ENCODE results near the gene CEP43.

The CEP43 gene

DNA sequence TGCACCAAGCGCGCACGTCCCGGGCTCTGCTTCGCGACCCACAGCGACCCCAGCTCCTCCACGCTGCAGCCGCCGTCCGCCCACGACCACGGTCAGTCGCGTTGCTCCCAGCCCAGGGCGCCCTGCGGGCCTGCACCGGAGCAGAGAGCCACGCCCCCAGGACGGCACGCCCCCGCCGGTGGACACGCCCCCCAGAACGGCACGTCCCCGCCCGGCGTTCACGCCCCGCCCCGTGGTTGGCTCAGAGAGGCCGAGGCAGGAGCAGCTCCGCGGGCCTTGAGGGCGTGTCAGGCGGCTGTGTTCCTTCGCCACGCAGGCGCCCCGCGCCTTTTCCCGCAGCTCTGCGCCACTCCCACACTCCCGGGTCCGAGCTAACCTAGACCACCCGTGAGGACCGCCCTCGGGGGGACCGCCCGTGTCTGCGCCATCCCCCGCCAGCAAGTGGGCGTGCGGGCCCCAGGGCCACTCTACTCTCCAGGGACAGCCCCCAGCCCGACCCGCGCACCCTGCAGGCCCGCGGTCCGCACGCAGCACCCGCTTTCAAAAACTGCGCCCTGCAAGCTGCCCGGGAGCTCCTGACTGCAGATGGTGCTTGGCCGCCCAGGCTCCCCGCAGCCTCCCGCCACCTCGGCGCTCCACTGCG, 42.6 kb upstream of the CEP43 start, which contains the start of gene RNASET2:
TSS of gene RNASET2 (minus strand) at position 107 of the 643 bp plus-strand sequence. CDS start 368 bp downstream, outside the sequence.
- H2BK12ac ChIP-seq (ENCODE audit: low read length in 2 of 2), result peak within 1 kb of the TSS; percentile 6 to 83
- H3K4me3 ChIP-seq (ENCODE audit: insufficient read depth in 1 of 2, low read depth in 1 of 2, low read length in 2 of 2), result peak within 1 kb of the TSS; percentile 85 to 97
- H4K91ac ChIP-seq (ENCODE audit: low read length), result peak within 1 kb of the TSS; percentile 74
- peak within 1 kb of the TSS; percentile 70 for H4K8ac ChIP-seq (ENCODE audit: low read length)
- H2AK5ac ChIP-seq (ENCODE audit: low read length, severe bottlenecking), result peak within 1 kb of the TSS; percentile 53
- peak within 1 kb of the TSS in 1 of 2 experiments; percentile 67 for H3K23ac ChIP-seq (ENCODE audit: low read length in 2 of 2)
- peak within 1 kb of the TSS; percentile 90 to 91 for H3K4ac ChIP-seq (ENCODE audit: low read depth in 1 of 2, low read length in 2 of 2)
- peaks cover 0 to 10% of the 10 kb centered on the region in 2 experiments for H3K36me3 ChIP-seq (ENCODE audit: control insufficient read depth in 1 of 2, insufficient read depth in 2 of 2, low read depth in 1 of 2, low read length in 2 of 2)
- H3K18ac ChIP-seq (ENCODE audit: low read depth in 1 of 2, low read length in 2 of 2), result peak within 1 kb of the TSS; percentile 87 to 89
- peak within 1 kb of the TSS; percentile 90 for H2AFZ ChIP-seq (ENCODE audit: low read depth, low read length)
- peaks cover 15% of the 10 kb centered on the region for H3K79me1 ChIP-seq (replicated peaks; ENCODE audit: low read length, poor library complexity, severe bottlenecking)
- peak within 1 kb of the TSS; percentile 78 for H3K4me2 ChIP-seq (ENCODE audit: low read length, poor library complexity, severe bottlenecking)
- peak within 1 kb of the TSS; percentile 85 for H2BK5ac ChIP-seq (ENCODE audit: low read depth, low read length, poor library complexity, severe bottlenecking)
- H3K9ac ChIP-seq (ENCODE audit: low read length), result peak within 1 kb of the TSS; percentile 85
- WGBS, result 1% methylated on average over 61 of the region's 71 CpGs
- no peaks in the 10 kb centered on the region for H3K9me3 ChIP-seq (ENCODE audit: control insufficient read depth, low read length)
- H3K27me3 ChIP-seq (ENCODE audit: control insufficient read depth in 1 of 2, insufficient read depth in 1 of 2, low read length in 2 of 2), result no peaks in the 10 kb centered on the region
- DNase-seq, result peak; percentile 89
- H3K4me1 ChIP-seq (ENCODE audit: control insufficient read depth, insufficient read depth, low read depth, low read length), result peaks cover 26% of the 10 kb centered on the region
- peak within 1 kb of the TSS; percentile 38 for H2BK15ac ChIP-seq (ENCODE audit: low read depth, poor library complexity, severe bottlenecking)
- H3K14ac ChIP-seq (ENCODE audit: low read length in 2 of 2), result peak within 1 kb of the TSS in 1 of 2 experiments; percentile 93
- peak within 1 kb of the TSS; percentile 86 for H2BK120ac ChIP-seq (ENCODE audit: low read depth, low read length)
- H3K27ac ChIP-seq (ENCODE audit: low read length, poor library complexity, severe bottlenecking), result peak within 1 kb of the TSS; percentile 82

- peak overlapping the region; percentile 86 for H2BK120ac ChIP-seq (ENCODE audit: low read depth, low read length)
Observed at GRCh38 chr6:166957087-166957804, 42.0 kb upstream of the CEP43 start.

GRCh38 chr6:166957805-166958076, 41.5 kb upstream of the CEP43 start:
- Histone ChIP-seq H3K14ac (ENCODE audit: low read length in 2 of 2) (no peak overlapping the region), H2AFZ (ENCODE audit: low read depth, low read length) (no peak overlapping the region), H3K36me3 (ENCODE audit: control insufficient read depth in 1 of 2, insufficient read depth in 2 of 2, low read depth in 1 of 2, low read length in 2 of 2) (no peaks in the 10 kb centered on the region), H3K18ac (ENCODE audit: low read depth in 1 of 2, low read length in 2 of 2) (peak overlapping the region in 1 of 2 experiments; percentile 70), H2BK12ac (ENCODE audit: low read length in 2 of 2) (peak overlapping the region in 1 of 2 experiments; percentile 77), H2BK15ac (ENCODE audit: low read depth, poor library complexity, severe bottlenecking) (no peak overlapping the region), H3K4me3 (ENCODE audit: insufficient read depth in 1 of 2, low read depth in 1 of 2, low read length in 2 of 2) (no peak overlapping the region), H3K27ac (ENCODE audit: low read length, poor library complexity, severe bottlenecking) (peak overlapping the region; percentile 82), H3K4ac (ENCODE audit: low read depth in 1 of 2, low read length in 2 of 2) (no peak overlapping the region), H2BK5ac (ENCODE audit: low read depth, low read length, poor library complexity, severe bottlenecking) (peak overlapping the region; percentile 58), H2AK5ac (ENCODE audit: low read length, severe bottlenecking) (peak overlapping the region; percentile 53), H3K4me1 (ENCODE audit: control insufficient read depth, insufficient read depth, low read depth, low read length) (peaks cover 26% of the 10 kb centered on the region), H3K9ac (ENCODE audit: low read length) (no peak overlapping the region), H4K91ac (ENCODE audit: low read length) (no peak overlapping the region), H2BK120ac (ENCODE audit: low read depth, low read length) (peak overlapping the region; percentile 50), H3K27me3 (ENCODE audit: control insufficient read depth in 1 of 2, insufficient read depth in 1 of 2, low read length in 2 of 2) (no peaks in the 10 kb centered on the region), H4K8ac (ENCODE audit: low read length) (no peak overlapping the region), H3K23ac (ENCODE audit: low read length in 2 of 2) (no peak overlapping the region), H3K79me1 (replicated peaks; ENCODE audit: low read length, poor library complexity, severe bottlenecking) (peaks cover 12% of the 10 kb centered on the region), H3K9me3 (ENCODE audit: control insufficient read depth, low read length) (no peaks in the 10 kb centered on the region), H3K4me2 (ENCODE audit: low read length, poor library complexity, severe bottlenecking) (peak overlapping the region; percentile 78)
- DNase-seq, result no peak
- WGBS, result 75% methylated on average over 5 of the region's 5 CpGs

More at GRCh38 chr6:166957087-166957804, 42.0 kb upstream of the CEP43 start:
- H2BK5ac ChIP-seq (ENCODE audit: low read depth, low read length, poor library complexity, severe bottlenecking), result peak overlapping the region; percentile 85
- peak overlapping the region; percentile 78 for H3K4me2 ChIP-seq (ENCODE audit: low read length, poor library complexity, severe bottlenecking)
- peak overlapping the region; percentile 85 to 97 for H3K4me3 ChIP-seq (ENCODE audit: insufficient read depth in 1 of 2, low read depth in 1 of 2, low read length in 2 of 2)
- peak overlapping the region; percentile 53 for H2AK5ac ChIP-seq (ENCODE audit: low read length, severe bottlenecking)
- peak overlapping the region; percentile 51 to 91 for H3K4ac ChIP-seq (ENCODE audit: low read depth in 1 of 2, low read length in 2 of 2)
- peak overlapping the region; percentile 70 for H4K8ac ChIP-seq (ENCODE audit: low read length)
- H3K14ac ChIP-seq (ENCODE audit: low read length in 2 of 2), result peak overlapping the region in 1 of 2 experiments; percentile 93
- WGBS, result 14% methylated on average over 26 of the region's 26 CpGs
- H3K4me1 ChIP-seq (ENCODE audit: control insufficient read depth, insufficient read depth, low read depth, low read length), result peaks cover 26% of the 10 kb centered on the region
- H2BK12ac ChIP-seq (ENCODE audit: low read length in 2 of 2), result peak overlapping the region; percentile 77 to 83
- H3K18ac ChIP-seq (ENCODE audit: low read depth in 1 of 2, low read length in 2 of 2), result peak overlapping the region; percentile 84 to 87
- H2BK15ac ChIP-seq (ENCODE audit: low read depth, poor library complexity, severe bottlenecking), result peak overlapping the region; percentile 38
- peaks cover 12% of the 10 kb centered on the region for H3K79me1 ChIP-seq (replicated peaks; ENCODE audit: low read length, poor library complexity, severe bottlenecking)
- H3K9ac ChIP-seq (ENCODE audit: low read length), result peak overlapping the region; percentile 85
- peak overlapping the region; percentile 82 for H3K27ac ChIP-seq (ENCODE audit: low read length, poor library complexity, severe bottlenecking)
- H2AFZ ChIP-seq (ENCODE audit: low read depth, low read length), result peak overlapping the region; percentile 87
- peak overlapping the region; percentile 74 for H4K91ac ChIP-seq (ENCODE audit: low read length)
- peak; percentile 28 for DNase-seq
- H3K27me3 ChIP-seq (ENCODE audit: control insufficient read depth in 1 of 2, insufficient read depth in 1 of 2, low read length in 2 of 2), result no peaks in the 10 kb centered on the region
- H3K23ac ChIP-seq (ENCODE audit: low read length in 2 of 2), result peak overlapping the region in 1 of 2 experiments; percentile 67
- H3K9me3 ChIP-seq (ENCODE audit: control insufficient read depth, low read length), result no peaks in the 10 kb centered on the region
- peaks cover 0 to 3% of the 10 kb centered on the region in 2 experiments for H3K36me3 ChIP-seq (ENCODE audit: control insufficient read depth in 1 of 2, insufficient read depth in 2 of 2, low read depth in 1 of 2, low read length in 2 of 2)
